Fibroblast of pulmonary artery (primary cell): ENCODE data around the gene HAAO.

ENCODE experiments used
- DNase-seq: peaks from one replicate; pipeline ENCODE4 v3.0.0-alpha.2; 2010; ENCODE audit warnings: low read depth
- H3K4me3 ChIP-seq: replicated peaks from 2 replicates; pipeline ENCODE4 v1.5.1; 2011; ENCODE audit warnings: low read depth, mild to moderate bottlenecking, control low read depth, low read length, moderate library complexity
- TF ChIP-seq, protein P1 (sequence below): IDR thresholded peaks from 2 replicates; pipeline ENCODE4 v1.5.1; 2011; ENCODE audit warnings: mild to moderate bottlenecking, control low read depth, low read length, inconsistent platforms; ENCODE audit errors: missing control alignments

Gene HAAO

DNA sequence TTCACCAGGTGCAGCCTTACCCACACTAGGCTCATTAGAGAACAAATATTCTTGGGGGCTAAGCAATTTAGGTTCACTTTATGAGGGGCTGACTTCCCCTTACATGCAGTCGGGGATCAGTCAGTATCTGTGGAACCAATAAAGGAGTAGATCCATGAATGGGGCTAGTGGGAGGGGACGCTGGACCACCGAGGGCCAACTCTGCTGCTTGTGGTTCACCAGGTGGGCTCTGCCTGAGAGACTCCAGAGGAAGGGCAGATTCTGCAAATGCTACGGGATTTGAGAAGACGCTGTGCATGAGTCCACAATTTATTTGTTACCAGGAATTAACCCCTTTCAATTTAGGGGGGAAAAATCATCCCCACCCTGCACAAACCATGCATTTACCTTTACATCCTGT lies 15.9 kb upstream of the HAAO start:
- TF ChIP-seq, protein P1, sequence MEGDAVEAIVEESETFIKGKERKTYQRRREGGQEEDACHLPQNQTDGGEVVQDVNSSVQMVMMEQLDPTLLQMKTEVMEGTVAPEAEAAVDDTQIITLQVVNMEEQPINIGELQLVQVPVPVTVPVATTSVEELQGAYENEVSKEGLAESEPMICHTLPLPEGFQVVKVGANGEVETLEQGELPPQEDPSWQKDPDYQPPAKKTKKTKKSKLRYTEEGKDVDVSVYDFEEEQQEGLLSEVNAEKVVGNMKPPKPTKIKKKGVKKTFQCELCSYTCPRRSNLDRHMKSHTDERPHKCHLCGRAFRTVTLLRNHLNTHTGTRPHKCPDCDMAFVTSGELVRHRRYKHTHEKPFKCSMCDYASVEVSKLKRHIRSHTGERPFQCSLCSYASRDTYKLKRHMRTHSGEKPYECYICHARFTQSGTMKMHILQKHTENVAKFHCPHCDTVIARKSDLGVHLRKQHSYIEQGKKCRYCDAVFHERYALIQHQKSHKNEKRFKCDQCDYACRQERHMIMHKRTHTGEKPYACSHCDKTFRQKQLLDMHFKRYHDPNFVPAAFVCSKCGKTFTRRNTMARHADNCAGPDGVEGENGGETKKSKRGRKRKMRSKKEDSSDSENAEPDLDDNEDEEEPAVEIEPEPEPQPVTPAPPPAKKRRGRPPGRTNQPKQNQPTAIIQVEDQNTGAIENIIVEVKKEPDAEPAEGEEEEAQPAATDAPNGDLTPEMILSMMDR: no peak
- no peak for DNase-seq
- H3K4me3 ChIP-seq: no peak overlapping the region

- TF ChIP-seq, protein P1: no peak
- H3K4me3 ChIP-seq: no peak overlapping the region
- no peak for DNase-seq
These were observed 14.4 kb upstream of the HAAO start for GRCh38 chr2:42806786-42807185.

- no peak for DNase-seq
- H3K4me3 ChIP-seq: no peak overlapping the region
- TF ChIP-seq, protein P1: no peak
These were observed 12.5 kb upstream of the HAAO start for GRCh38 chr2:42804891-42805290.

- DNase-seq: peak; percentile 35
- TF ChIP-seq, protein P1: no peak
These were observed 12.0 kb upstream of the HAAO start for GRCh38 chr2:42804338-42804737.

DNA sequence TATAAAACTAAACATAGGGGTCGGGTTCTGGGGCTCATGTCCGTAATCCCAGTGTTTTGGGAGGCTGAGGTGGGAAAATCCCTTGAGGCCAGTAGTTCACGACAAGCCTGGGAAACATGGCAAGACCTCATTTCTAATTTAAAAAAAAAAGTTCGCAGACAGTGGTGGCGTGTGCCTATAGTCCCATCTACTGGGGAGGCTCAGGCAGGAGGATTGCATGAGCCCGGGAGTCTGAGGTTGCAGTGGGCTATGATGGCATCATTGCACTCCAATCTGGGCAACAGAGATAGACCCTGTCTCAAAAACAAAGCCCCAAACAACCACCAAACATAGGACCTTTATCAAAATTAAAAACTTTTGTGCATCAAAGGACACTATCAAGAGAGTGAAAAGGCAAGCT lies 9.8 kb upstream of the HAAO start:
- H3K4me3 ChIP-seq: no peak overlapping the region
- no peak for DNase-seq
- TF ChIP-seq, protein P1: no peak

More at GRCh38 chr2:42804338-42804737, 12.0 kb upstream of the HAAO start:
- no peak overlapping the region for H3K4me3 ChIP-seq

- TF ChIP-seq, protein P1: no peak
- H3K4me3 ChIP-seq: no peak overlapping the region
- DNase-seq: no peak
These were observed 9.0 kb upstream of the HAAO start for GRCh38 chr2:42801381-42801780.

DNA sequence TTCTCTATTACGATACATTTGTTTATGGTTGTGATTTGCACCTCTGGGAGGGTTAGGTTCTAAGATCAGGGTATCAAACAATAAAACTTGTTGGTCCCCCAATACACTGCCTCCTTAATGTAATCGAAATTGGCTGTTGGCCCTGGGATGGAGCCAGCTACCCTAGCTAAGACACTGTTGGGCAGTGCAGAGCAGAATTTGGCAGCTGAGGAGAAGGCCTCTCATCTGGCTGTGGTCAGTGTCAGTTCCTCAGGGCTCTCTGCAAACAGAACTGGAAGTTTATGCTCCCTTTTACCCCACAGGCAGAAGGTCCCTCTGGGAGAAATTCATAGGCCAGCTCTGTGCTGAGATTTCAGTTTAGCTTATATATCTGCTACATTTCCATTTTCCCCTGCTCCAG lies 8.6 kb upstream of the HAAO start:
- TF ChIP-seq, protein P1: no peak
- DNase-seq: no peak
- H3K4me3 ChIP-seq: no peak overlapping the region
